NCI-H345 treated with DMSO at 0.1 percent for 48 hours (cell line): Measurements from ENCODE around the gene IL31RA.
"Not testable (repeated sequence)": the region's sequence is repeated elsewhere in the genome, so short reads cannot be mapped to it uniquely, and the experiment has no call there.

Experiments used
- DNase-seq: peaks from one replicate; lab custom pipeline; 2025; ENCODE audit not compliant: unreplicated experiment; lab: John Stamatoyannopoulos, UW

The IL31RA gene

DNA sequence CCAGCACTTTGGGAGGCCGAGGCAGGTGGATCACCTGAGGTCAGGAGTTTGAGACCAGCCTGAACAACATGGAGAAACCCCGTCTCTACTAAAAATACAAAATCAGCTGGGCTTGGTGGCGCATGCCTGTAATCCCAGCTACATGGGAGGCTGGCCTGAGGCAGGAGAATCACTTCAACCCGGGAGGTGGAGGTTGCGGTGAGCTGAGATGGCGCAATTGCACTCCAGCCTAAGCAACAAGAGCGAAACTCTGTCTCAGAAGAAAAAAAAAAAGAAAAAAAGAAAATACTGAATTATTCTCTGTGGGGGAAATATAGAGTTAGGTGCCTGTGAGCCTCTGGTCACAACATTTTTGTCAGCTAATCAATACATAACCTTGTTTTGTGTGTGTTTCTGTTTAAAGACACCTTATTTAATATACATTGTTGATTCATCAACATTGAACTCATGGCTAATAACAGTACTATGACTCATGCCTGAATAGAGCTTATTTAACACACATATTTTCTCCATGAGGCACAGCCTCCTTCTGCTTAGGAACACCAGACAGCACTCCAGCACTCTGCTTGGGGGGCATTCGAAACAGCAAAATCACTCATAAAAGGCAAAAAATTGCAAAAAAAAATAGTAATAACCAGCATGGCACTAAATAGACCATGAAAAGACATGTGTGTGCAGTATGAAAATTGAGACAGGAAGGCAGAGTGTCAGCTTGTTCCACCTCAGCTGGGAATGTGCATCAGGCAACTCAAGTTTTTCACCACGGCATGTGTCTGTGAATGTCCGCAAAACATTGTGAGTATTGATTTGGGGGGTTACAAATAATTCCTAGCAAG is at the start of gene IL31RA:
Gene IL31RA (plus strand): TSS at position 519 of the 836 bp plus-strand sequence. CDS start 214 bp downstream, at position 733.
- no peak for DNase-seq

GRCh38 chr5:55808814-55809213 is 42.3 kb upstream of the IL31RA start:
- DNase-seq: not testable (repeated sequence)

DNA sequence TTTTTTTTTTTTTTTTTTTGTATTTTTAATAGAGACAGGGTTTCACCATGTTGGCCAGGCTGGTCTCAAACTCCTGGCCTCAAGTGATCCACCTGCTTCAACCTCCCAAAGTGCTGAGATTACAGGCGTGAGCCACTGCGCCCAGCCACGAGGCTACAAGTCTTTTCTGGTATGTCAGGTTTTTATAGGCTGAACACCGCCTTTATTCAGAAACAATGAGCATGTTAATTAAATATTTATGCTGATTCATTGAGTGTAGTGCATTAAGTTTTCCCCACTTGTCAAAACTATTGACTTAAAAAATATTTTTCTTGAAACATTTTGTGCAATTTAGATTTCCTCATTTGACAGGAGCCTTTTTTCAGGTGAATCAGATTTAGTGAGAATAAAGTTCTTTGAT is 35.2 kb upstream of the IL31RA start:
- DNase-seq: not testable (repeated sequence)

GRCh38 chr5:55816342-55816741 is 34.8 kb upstream of the IL31RA start:
- no peak for DNase-seq

GRCh38 chr5:55817030-55817429 is 34.1 kb upstream of the IL31RA start:
- DNase-seq: no peak

- no peak for DNase-seq
Observed at GRCh38 chr5:55820488-55820887, 30.7 kb upstream of the IL31RA start.

- DNase-seq: no peak
Observed at GRCh38 chr5:55821731-55822512, 29.2 kb upstream of the IL31RA start.

GRCh38 chr5:55823151-55823796 is 27.9 kb upstream of the IL31RA start:
- no peak for DNase-seq

GRCh38 chr5:55829956-55830355 is 21.2 kb upstream of the IL31RA start:
- DNase-seq: no peak

DNA sequence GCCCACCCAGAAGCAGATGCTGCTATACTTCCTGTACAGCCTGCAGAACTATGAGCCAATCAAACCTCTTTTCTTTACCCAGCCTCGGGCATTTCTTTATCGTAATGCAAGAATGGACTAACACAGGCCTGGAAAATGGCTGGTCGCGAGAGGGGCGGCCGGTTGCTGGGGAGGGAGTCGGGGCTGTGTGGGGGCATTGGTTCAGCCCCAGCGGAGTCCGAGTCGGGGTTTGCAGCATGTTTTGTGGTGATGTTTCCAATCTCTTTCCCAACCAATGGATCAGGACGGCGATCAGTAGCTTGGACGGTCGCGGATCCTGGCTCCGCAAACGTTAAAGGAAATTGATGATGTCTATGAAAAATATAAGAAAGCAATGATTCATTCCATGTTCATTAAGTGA is 18.7 kb upstream of the IL31RA start:
- DNase-seq: no peak

GRCh38 chr5:55836191-55836590 is 15.0 kb upstream of the IL31RA start:
- no peak for DNase-seq

DNA sequence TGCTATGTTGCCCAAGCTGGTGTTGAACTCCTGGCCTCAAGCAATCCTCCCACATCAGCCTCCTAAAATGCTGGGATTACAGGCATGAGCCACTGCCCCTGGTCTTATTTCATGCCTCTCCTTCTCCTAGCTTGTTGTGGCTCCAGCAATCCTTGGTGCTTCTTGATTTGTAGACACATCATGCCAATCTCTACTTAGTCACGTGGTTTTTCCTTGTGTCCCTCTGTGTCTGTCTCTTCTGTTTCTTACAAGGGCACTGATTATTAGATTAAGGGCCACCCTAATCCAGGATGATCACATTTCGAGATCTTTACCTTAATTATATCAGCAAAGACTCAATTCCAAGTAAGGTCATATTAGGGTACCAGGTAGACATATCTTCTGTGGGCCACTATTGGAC is 9.2 kb upstream of the IL31RA start:
- no peak for DNase-seq

DNA sequence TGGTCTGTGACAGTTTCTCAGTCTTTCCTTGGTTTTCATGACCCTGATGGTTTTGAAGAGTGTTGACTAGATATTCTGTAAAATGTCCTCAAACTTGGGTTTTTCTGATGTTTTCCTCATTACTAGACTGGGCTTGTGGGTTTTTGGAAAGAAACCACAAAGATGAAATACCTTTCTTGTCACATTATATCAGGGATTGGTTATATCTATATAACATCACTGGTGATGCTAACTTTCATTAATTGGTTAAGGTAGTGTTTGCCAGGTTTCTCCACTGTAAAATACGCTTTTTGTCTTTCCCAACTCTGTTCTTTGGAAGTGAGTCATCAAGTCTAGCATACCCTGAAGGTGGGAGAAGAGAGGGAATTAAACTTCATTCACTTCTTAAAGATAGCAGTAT is 3.3 kb upstream of the IL31RA start:
- DNase-seq: no peak

DNA sequence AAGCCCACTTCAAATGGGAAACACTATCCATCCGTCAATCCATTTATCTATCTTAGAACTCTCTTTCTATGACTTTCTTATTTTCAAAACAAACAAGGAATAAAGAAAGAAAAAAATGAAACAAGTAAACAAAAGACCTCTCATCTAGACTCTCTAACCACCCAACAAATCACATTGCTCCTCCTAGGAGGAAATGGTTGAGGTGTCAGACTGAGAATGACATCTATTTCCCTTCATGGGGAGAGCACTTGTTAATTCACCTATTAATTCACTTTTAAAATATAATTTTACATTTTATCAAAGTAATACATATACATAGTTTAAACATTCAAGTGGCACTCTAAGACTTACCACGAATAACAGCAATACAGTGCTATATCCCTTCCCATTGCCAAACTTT is 2.4 kb upstream of the IL31RA start:
- DNase-seq: no peak

- no peak for DNase-seq
Observed at GRCh38 chr5:55851675-55851979, 470 bp downstream of the IL31RA start.

- no peak for DNase-seq
Observed at GRCh38 chr5:55852503-55852902, 1.3 kb downstream of the IL31RA start.

GRCh38 chr5:55853041-55853670 is 2.0 kb downstream of the IL31RA start:
- DNase-seq: no peak

- no peak for DNase-seq
Observed at GRCh38 chr5:55853818-55854217, 2.7 kb downstream of the IL31RA start.

DNA sequence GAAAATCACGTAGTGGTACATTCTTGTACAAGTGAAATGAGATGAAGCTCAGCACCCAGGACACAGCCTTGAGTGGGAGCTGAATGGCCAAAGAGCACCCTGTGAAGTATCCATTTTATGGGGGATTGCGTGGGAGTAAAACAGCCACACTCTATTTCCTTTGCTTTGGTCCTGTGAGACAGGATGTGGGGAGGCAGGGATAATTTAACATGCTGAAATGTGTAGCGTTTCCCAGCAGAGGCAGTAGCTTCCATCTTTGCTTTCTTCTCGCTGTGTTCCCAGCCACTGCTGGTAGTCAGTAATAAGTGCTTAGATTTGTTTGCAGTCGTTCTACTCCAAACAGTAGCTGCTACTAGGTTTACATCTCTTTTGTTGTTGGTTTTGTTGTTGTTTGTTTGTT is 4.4 kb downstream of the IL31RA start:
- DNase-seq: no peak

DNA sequence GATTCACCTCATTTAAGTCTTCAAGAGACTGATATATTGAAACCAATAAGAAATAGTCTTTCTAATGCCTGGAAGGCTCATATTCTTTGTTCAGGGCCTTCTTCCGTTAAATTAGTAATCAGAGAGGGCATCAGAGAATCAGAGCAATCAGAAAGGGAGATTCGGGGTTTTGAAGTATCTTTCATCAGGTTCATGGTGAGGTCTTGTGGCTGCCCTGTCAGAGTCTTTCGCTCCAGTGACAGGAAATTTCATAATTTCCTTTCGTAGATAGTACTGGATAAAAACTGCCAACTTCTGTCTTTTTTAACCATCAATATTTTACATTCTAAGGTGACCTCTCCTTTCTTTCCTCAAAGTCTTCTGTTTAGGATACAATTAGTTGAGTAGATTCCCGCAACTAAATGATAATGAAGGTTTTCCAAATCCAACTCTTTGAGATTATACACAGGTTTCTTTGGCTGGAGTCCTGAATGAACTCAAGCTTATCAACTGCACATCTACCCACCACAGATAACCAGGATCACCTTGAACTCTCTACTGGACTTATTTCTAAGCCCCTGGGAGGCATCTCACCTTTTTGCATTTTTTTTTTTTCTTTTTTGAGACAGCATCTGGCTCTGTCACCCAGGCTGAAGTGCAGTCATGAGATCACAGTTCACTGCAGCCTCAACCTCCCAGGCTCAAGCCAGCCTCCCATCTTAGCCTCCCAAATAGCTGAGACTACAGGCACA is 5.5 kb downstream of the IL31RA start:
- no peak for DNase-seq

GRCh38 chr5:55857247-55857640 is 6.1 kb downstream of the IL31RA start:
- DNase-seq: no peak
